Psoas muscle (tissue), 8 donors: ENCODE results near the gene SORBS2. TPM values are rescaled to one million over a fixed set of nuclear protein-coding genes. Genes with fewer than 3 reads are reported as not detected.

ENCODE experiments used
- ATAC-seq, 4 donors: fragments of 200-7000 bp; cut with Tn5 transposase; one replicate each; pipeline ENCODE4 v1.9.1; 2020; ENCODE audit warnings: moderate library complexity in 3 of 4, mild to moderate bottlenecking in 2 of 4
- DNase-seq, 2 donors: peaks; one replicate each; pipeline ENCODE4 v3.0.0-alpha.2; 2020
- H3K27ac ChIP-seq: fragments of 200-600 bp; one replicate; pipeline ENCODE4 v1.8.0; 2022
- H3K27me3 ChIP-seq, 3 donors: fragments of 200-600 bp in 1 of 3; one replicate each; pipeline versions ENCODE4 v1.6.1 to v1.8.0; 2013 to 2022; ENCODE audit warnings: low read length in 2 of 3, mild to moderate bottlenecking in 2 of 3, moderate library complexity in 1 of 3; ENCODE audit not compliant: insufficient read depth in 3 of 3
- H3K36me3 ChIP-seq, 2 donors: fragments of 200-600 bp in 1 of 2; one replicate each; pipeline versions ENCODE4 v1.6.1 to v1.8.0; 2013 to 2022; ENCODE audit warnings: low read depth in 1 of 2, mild to moderate bottlenecking in 1 of 2, moderate library complexity in 1 of 2; ENCODE audit not compliant: insufficient read depth in 1 of 2
- H3K4me1 ChIP-seq: fragments of 200-600 bp; one replicate; pipeline ENCODE4 v1.8.0; 2022
- H3K4me3 ChIP-seq: fragments of 200-600 bp; one replicate; pipeline ENCODE4 v1.8.0; 2022; ENCODE audit warnings: mild to moderate bottlenecking
- H3K9me3 ChIP-seq: fragments of 200-600 bp; one replicate; pipeline ENCODE4 v1.8.0; 2022
- WGBS, 3 donors: extraction: QIAGEN DNeasy Blood & Tissue Kit; methylation state at CpG; one replicate each; pipeline versions ENCODE4 v1.1.6 to v1.1.7; 2013; 5-methylcytosine and 5-hydroxymethylcytosine counted together
- intact Hi-C, 2 donors: fragments of 100-400 bp; cut with DNase I; formaldehyde crosslinking; loops; one replicate each; pipeline versions ENCODE4 v1.11.0 to v1.14.2; 2022
- polyA plus RNA-seq, 3 donors: library from polyadenylated mRNA; stranded (reverse); fragments of 200-250 nt; gene quantifications; one replicate each; pipeline ENCODE4 v1.2.3, GENCODE V29; 2013
- total RNA-seq, 4 donors: library from RNA; stranded (reverse); fragmentation: NEBNext Ultra II Directional in 2 of 4; extraction: Animal tissue kit (Norgen Biotek cat#: 25700) in 2 of 4; gene quantifications; one replicate each; pipeline versions ENCODE4 v1.2.1 to v1.2.4, GENCODE V29; 2021 to 2023
- TF ChIP-seq, protein P1 (sequence below): fragments of 200-600 bp; IDR thresholded peaks from one replicate; pipeline ENCODE4 v1.8.0; 2022; ENCODE audit warnings: antibody characterized with exemption
- donor health status: healthy with polysubstance abuse.
- donor health status: DM: no; HTN: no; CAD: no; lungs with moderate emphysema.
- donor health status: Bipolar disorder and iron deficiency.
- donor health status: healthy.
- donor health status: DM: yes; HTN: yes; CAD: no.
- donor health status: DM: no; HTN: no; CAD: no.
- donor health status: DM: no; HTN: no; CAD: no.
- donor health status: DM: yes; HTN: yes; CAD: no.

Gene SORBS2
- total and polyA plus RNA-seq, 7 donors: 2.5 to 30.4 (median 7.2) TPM

GRCh38 chr4:185640811-185641675, 171.0 kb downstream of the SORBS2 start:
- DNase-seq (no peak), ATAC-seq (peak in 2 of 4 donors; percentile 58 to 77)
- intact Hi-C loops: loop anchor here (1.0 to 5.0 kb wide), 2 partner anchors 376 to 397 kb away; no protein-coding TSS in a partner anchor
- H3K27me3 ChIP-seq: peaks cover 0 to 2% (median 0%) of the 10 kb centered on the region in 3 donors
- H3K36me3 ChIP-seq: no peaks in the 10 kb centered on the region
- TF ChIP-seq, protein P1, sequence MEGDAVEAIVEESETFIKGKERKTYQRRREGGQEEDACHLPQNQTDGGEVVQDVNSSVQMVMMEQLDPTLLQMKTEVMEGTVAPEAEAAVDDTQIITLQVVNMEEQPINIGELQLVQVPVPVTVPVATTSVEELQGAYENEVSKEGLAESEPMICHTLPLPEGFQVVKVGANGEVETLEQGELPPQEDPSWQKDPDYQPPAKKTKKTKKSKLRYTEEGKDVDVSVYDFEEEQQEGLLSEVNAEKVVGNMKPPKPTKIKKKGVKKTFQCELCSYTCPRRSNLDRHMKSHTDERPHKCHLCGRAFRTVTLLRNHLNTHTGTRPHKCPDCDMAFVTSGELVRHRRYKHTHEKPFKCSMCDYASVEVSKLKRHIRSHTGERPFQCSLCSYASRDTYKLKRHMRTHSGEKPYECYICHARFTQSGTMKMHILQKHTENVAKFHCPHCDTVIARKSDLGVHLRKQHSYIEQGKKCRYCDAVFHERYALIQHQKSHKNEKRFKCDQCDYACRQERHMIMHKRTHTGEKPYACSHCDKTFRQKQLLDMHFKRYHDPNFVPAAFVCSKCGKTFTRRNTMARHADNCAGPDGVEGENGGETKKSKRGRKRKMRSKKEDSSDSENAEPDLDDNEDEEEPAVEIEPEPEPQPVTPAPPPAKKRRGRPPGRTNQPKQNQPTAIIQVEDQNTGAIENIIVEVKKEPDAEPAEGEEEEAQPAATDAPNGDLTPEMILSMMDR: peak; percentile 55
- H3K27ac ChIP-seq: no peak overlapping the region
- H3K9me3 ChIP-seq: no peaks in the 10 kb centered on the region
- H3K4me1 ChIP-seq: peaks cover 8% of the 10 kb centered on the region
- 29 to 45% (median 30%) methylated on average over 4 of the region's 4 CpGs for WGBS, 3 donors
- H3K4me3 ChIP-seq: no peak overlapping the region

GRCh38 chr4:185638548-185639301, 173.3 kb downstream of the SORBS2 start:
- H3K27me3 ChIP-seq: peaks cover 0 to 2% (median 0%) of the 10 kb centered on the region in 3 donors
- peak overlapping the region; percentile 31 for H3K4me3 ChIP-seq
- TF ChIP-seq, protein P1: no peak
- DNase-seq (peak; percentile 23 to 64), ATAC-seq (peak in 3 of 4 donors; percentile 42 to 75 (median 73))
- peaks cover 9% of the 10 kb centered on the region for H3K9me3 ChIP-seq
- WGBS, 3 donors: 26 to 40% (median 30%) methylated on average over 41 of the region's 41 CpGs
- no peaks in the 10 kb centered on the region for H3K36me3 ChIP-seq
- H3K27ac ChIP-seq: no peak overlapping the region
- intact Hi-C loops: loop anchor here in 1 of 2 donors (2.0 kb wide), 1 partner anchor 398 kb away; no protein-coding TSS in a partner anchor
- H3K4me1 ChIP-seq: peaks cover 8% of the 10 kb centered on the region

DNA sequence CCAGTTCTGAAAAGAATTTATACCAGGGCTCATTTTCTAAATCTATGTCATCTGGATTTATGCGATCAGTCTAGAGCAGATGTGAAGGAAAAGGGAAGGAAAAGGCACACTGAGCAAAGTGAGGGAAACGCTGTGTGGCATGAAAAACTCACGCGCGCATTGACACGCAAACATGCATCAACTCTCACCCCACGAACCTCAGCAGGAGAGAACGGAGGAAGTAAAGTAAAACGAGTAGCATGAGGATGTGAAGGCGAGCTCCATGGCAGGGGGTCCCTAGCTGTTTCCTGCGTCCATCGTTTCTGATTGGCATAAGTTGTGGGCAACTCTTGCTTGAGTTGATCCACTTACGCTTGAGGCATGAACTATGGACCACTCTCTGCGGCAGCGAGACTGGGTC, 173.9 kb downstream of the SORBS2 start:
- no peak overlapping the region for H3K4me3 ChIP-seq
- peaks cover 11% of the 10 kb centered on the region for H3K9me3 ChIP-seq
- H3K36me3 ChIP-seq: no peaks in the 10 kb centered on the region
- H3K27me3 ChIP-seq: peaks cover 0 to 2% (median 0%) of the 10 kb centered on the region in 3 donors
- H3K27ac ChIP-seq: no peak overlapping the region
- intact Hi-C loops: loop anchor here in 1 of 2 donors (2.0 kb wide), 1 partner anchor 399 kb away; no protein-coding TSS in a partner anchor
- ATAC-seq: no peak
- DNase-seq: no peak
- WGBS, 3 donors: 76 to 80% (median 80%) methylated on average over 15 of the region's 15 CpGs
- TF ChIP-seq, protein P1: no peak
- peaks cover 8% of the 10 kb centered on the region for H3K4me1 ChIP-seq

DNA sequence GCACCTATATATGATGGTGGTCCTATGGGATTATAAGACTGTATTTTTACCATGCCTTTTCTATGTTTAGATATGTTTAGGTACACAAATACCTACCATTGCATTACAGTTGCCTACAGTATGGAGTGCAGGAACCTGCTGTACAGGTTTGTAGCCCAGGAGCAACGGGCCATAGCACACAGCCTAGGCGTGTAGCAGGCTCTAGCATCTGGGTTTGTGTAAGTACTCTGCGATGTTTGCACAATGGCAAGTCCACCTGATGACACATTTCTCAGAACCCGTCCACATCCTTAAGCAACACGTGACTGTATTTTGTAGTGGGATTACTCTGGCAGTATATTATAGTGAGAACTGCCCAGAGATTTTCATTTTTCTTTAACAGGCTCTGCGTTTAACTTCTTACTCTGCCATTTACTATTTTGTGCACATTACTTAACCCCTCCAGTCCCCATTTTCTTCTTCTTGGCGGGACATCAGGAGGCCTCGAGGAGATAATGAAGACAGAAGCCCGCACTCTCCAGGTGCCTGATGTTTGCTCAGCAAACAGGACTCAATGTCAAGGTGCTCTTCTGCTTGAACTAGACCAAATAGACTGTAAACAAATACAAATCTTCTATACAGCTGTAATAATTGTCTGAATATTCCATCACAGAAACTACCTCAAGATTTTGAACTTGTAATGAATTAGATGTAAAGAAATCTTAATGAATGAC, 174.7 kb downstream of the SORBS2 start:
- intact Hi-C loops: no loop called here

More for the DNA sequence above, 174.7 kb downstream of the SORBS2 start:
- DNase-seq: no peak
- peak in 1 of 4 donors; percentile 11 for ATAC-seq
- Histone ChIP-seq H3K36me3 (no peaks in the 10 kb centered on the region), H3K27me3 (peaks cover 0 to 2% (median 0%) of the 10 kb centered on the region in 3 donors), H3K9me3 (peaks cover 11% of the 10 kb centered on the region), H3K27ac (no peak overlapping the region), H3K4me1 (peaks cover 8% of the 10 kb centered on the region), H3K4me3 (no peak overlapping the region)
- 81 to 87% (median 82%) methylated on average over 9 of the region's 9 CpGs for WGBS, 3 donors
- TF ChIP-seq, protein P1: no peak
